H1 (cell line): ENCODE measurements around the gene DCUN1D3. TPM values are rescaled to one million over a fixed set of nuclear protein-coding genes. Genes with fewer than 3 reads are reported as not detected.

Source experiments
- CTCF ChIA-PET: fragments of 300-600 bp; sonication (Branson Sonifier 250); formaldehyde crosslinking; loops from one replicate; lab custom pipeline; 2021; ENCODE audit not compliant: partially characterized antibody; lab: Charles Lee
- POLR2A ChIA-PET: fragments of 300-600 bp; sonication (Branson Sonifier 250); formaldehyde crosslinking; loops from one replicate; lab custom pipeline; 2021; ENCODE audit warnings: inconsistent platforms; ENCODE audit not compliant: partially characterized antibody; lab: Charles Lee
- DNase-seq, 2 experiments: peaks; one replicate each; pipeline versions ENCODE4 v3.0.0 to v3.0.0-alpha.2; 2010 to 2022; ENCODE audit warnings: low spot score in 2 of 2, low read depth in 1 of 2, mixed read lengths in 1 of 2
- FAIRE-seq: peaks from 2 replicates; lab custom pipeline; 2011; peaks lifted over from hg19 to GRCh38; lab: Jason Lieb, UNC
- H2AFZ ChIP-seq: 2 replicates; pipeline ENCODE4 v1.8.1; 2012; ENCODE audit warnings: low read length, inconsistent platforms
- H2AK5ac ChIP-seq: 2 replicates; pipeline ENCODE4 v1.6.1; 2013; ENCODE audit warnings: low read depth, low read length
- H2BK120ac ChIP-seq: replicated peaks from 2 replicates; pipeline ENCODE3; 2013; ENCODE audit warnings: low read depth, low read length, inconsistent platforms
- H2BK12ac ChIP-seq: 2 replicates; pipeline ENCODE4 v1.6.1; 2013; ENCODE audit warnings: low read depth, low read length
- H2BK15ac ChIP-seq: 2 replicates; pipeline ENCODE4 v1.6.1; 2013; ENCODE audit warnings: low read length
- H2BK20ac ChIP-seq: 2 replicates; pipeline ENCODE4 v1.6.1; 2013; ENCODE audit warnings: low read length
- H2BK5ac ChIP-seq: 2 replicates; pipeline ENCODE4 v1.6.1; 2013; ENCODE audit warnings: low read depth, low read length
- H3K14ac ChIP-seq: 2 replicates; pipeline ENCODE4 v1.6.1; 2013; ENCODE audit warnings: inconsistent platforms; ENCODE audit not compliant: insufficient read length
- H3K18ac ChIP-seq: 2 replicates; pipeline ENCODE4 v1.6.1; 2013; ENCODE audit warnings: low read length; ENCODE audit errors: extremely low read depth
- H3K23ac ChIP-seq: 2 replicates; pipeline ENCODE4 v1.6.1; 2013; ENCODE audit warnings: inconsistent platforms; ENCODE audit not compliant: insufficient read length
- H3K23me2 ChIP-seq: 2 replicates; pipeline ENCODE4 v1.6.1; 2013; ENCODE audit warnings: low read depth, low read length
- H3K27ac ChIP-seq: 2 replicates; pipeline ENCODE4 v1.6.1; 2011; ENCODE audit warnings: low read depth, low read length, inconsistent platforms
- H3K27me3 ChIP-seq, 4 experiments: replicated peaks in 1 of 4; 1 replicate in 1 of 4; 2 replicates in 3 of 4; pipeline versions ENCODE4 v1.6.1 to v1.8.1; 2011 to 2013; ENCODE audit warnings: low read length in 3 of 4, mild to moderate bottlenecking in 3 of 4, inconsistent platforms in 2 of 4, mixed read lengths in 2 of 4, moderate library complexity in 1 of 4; ENCODE audit not compliant: control insufficient read depth in 3 of 4, insufficient read depth in 3 of 4; ENCODE audit errors: extremely low read depth in 1 of 4
- H3K36me3 ChIP-seq, 4 experiments: 2 replicates each; pipeline versions ENCODE4 v1.6.1 to v1.8.1; 2011 to 2013; ENCODE audit warnings: mild to moderate bottlenecking in 4 of 4, low read length in 3 of 4, moderate library complexity in 2 of 4, control low read depth in 1 of 4, inconsistent platforms in 1 of 4; ENCODE audit not compliant: insufficient read depth in 4 of 4, control insufficient read depth in 2 of 4
- H3K4ac ChIP-seq: replicated peaks from 2 replicates; pipeline ENCODE3; 2013; ENCODE audit warnings: low read length, low read depth, mixed read lengths, inconsistent platforms; ENCODE audit not compliant: insufficient read length
- H3K4me1 ChIP-seq, 4 experiments: replicated peaks in 1 of 4; 1 replicate in 1 of 4; 2 replicates in 3 of 4; pipeline versions ENCODE4 v1.6.1 to v1.8.1; 2011 to 2013; ENCODE audit warnings: low read length in 3 of 4, inconsistent platforms in 2 of 4, mixed read lengths in 1 of 4; ENCODE audit not compliant: insufficient read depth in 4 of 4, control insufficient read depth in 3 of 4
- H3K4me2 ChIP-seq, 2 experiments: 2 replicates each; pipeline versions ENCODE4 v1.6.1 to v1.8.1; 2011 to 2013; ENCODE audit warnings: low read depth in 2 of 2, low read length in 2 of 2, control low read depth in 1 of 2, inconsistent platforms in 1 of 2, mild to moderate bottlenecking in 1 of 2; ENCODE audit not compliant: insufficient read depth in 1 of 2
- H3K4me3 ChIP-seq, 4 experiments: fragments of 200-600, 300-600 bp in 1 of 4; sonication (generic), shearing (Covaris generic), sonication (Bioruptor Twin) in 1 of 4; 2 replicates each; pipeline versions ENCODE4 v1.5.1 to v1.8.1; 2011 to 2016; ENCODE audit warnings: low read length in 4 of 4, low read depth in 3 of 4, control low read depth in 2 of 4, inconsistent platforms in 2 of 4, mild to moderate bottlenecking in 2 of 4, mixed read lengths in 1 of 4, moderate library complexity in 1 of 4; ENCODE audit not compliant: insufficient read depth in 2 of 4; ENCODE audit errors: extremely low read depth in 1 of 4
- H3K56ac ChIP-seq: replicated peaks from 2 replicates; pipeline ENCODE3; 2013; ENCODE audit warnings: low read depth, mild to moderate bottlenecking, mixed read lengths, low read length, inconsistent platforms; ENCODE audit not compliant: insufficient read length
- H3K79me1 ChIP-seq: 2 replicates; pipeline ENCODE4 v1.6.1; 2013; ENCODE audit warnings: low read depth, low read length, control low read depth
- H3K79me2 ChIP-seq, 2 experiments: 2 replicates each; pipeline versions ENCODE4 v1.6.1 to v1.8.1; 2012 to 2013; ENCODE audit warnings: low read length in 2 of 2, mild to moderate bottlenecking in 2 of 2, inconsistent platforms in 1 of 2; ENCODE audit not compliant: insufficient read depth in 2 of 2, control insufficient read depth in 1 of 2
- H3K9ac ChIP-seq, 4 experiments: replicated peaks in 1 of 4; 1 replicate in 1 of 4; 2 replicates in 3 of 4; pipeline versions ENCODE4 v1.6.1 to v1.8.1; 2011 to 2013; ENCODE audit warnings: low read depth in 3 of 4, low read length in 3 of 4, control low read depth in 2 of 4, mild to moderate bottlenecking in 2 of 4, moderate library complexity in 2 of 4, inconsistent platforms in 1 of 4; ENCODE audit errors: extremely low read depth in 1 of 4
- H3K9me3 ChIP-seq, 2 experiments: 2 replicates each; pipeline versions ENCODE4 v1.6.1 to v1.8.1; 2012 to 2013; ENCODE audit warnings: mild to moderate bottlenecking in 2 of 2, moderate library complexity in 2 of 2, control low read depth in 1 of 2, inconsistent platforms in 1 of 2, low read depth in 1 of 2, low read length in 1 of 2, mixed read lengths in 1 of 2; ENCODE audit not compliant: insufficient read depth in 2 of 2
- H4K20me1 ChIP-seq, 2 experiments: replicated peaks in 1 of 2; 2 replicates each; pipeline versions ENCODE3 to v1.8.1; 2011 to 2013; ENCODE audit warnings: inconsistent platforms in 2 of 2, low read length in 2 of 2, mild to moderate bottlenecking in 1 of 2; ENCODE audit not compliant: insufficient read depth in 2 of 2, control insufficient read depth in 1 of 2
- H4K5ac ChIP-seq: 2 replicates; pipeline ENCODE4 v1.6.1; 2013; ENCODE audit warnings: low read length, low read depth, mixed read lengths, inconsistent platforms; ENCODE audit not compliant: insufficient read length
- H4K8ac ChIP-seq: 2 replicates; pipeline ENCODE4 v1.8.0; 2013; ENCODE audit warnings: mild to moderate bottlenecking, moderate library complexity, low read length, inconsistent platforms; ENCODE audit not compliant: insufficient read depth; ENCODE audit errors: extremely low read depth
- H4K91ac ChIP-seq: replicated peaks from 2 replicates; pipeline ENCODE3; 2013; ENCODE audit warnings: low read length, mixed read lengths, inconsistent platforms; ENCODE audit not compliant: insufficient read length
- BCL11A ChIP-seq, 2 experiments: IDR thresholded peaks; one replicate each; pipeline ENCODE4 v1.6.1; 2011; ENCODE audit warnings: low read depth in 2 of 2, low read length in 2 of 2, mild to moderate bottlenecking in 2 of 2
- E2F6 ChIP-seq: IDR thresholded peaks from 2 replicates; pipeline ENCODE4 v1.6.1; 2012; ENCODE audit warnings: inconsistent platforms
- FOSL1 ChIP-seq: IDR thresholded peaks from 2 replicates; pipeline ENCODE4 v1.6.1; 2011; ENCODE audit warnings: mild to moderate bottlenecking, low read depth, low read length, moderate library complexity; ENCODE audit not compliant: insufficient read depth
- JUN ChIP-seq: IDR thresholded peaks from 2 replicates; pipeline ENCODE4 v1.6.1; 2011; ENCODE audit warnings: low read depth, mild to moderate bottlenecking, improper control_type of control experiment, low read length
- POU5F1 ChIP-seq: IDR thresholded peaks from 2 replicates; pipeline ENCODE4 v1.6.1; 2011; ENCODE audit warnings: low read depth, mild to moderate bottlenecking, low read length, moderate library complexity
- SIN3A ChIP-seq, 2 experiments: IDR thresholded peaks in 1 of 2; conservative IDR thresholded peaks in 1 of 2; 2 replicates each; pipeline ENCODE4 v1.6.1; 2011 to 2012; ENCODE audit warnings: low read length in 2 of 2, improper control_type of control experiment in 1 of 2, low read depth in 1 of 2, mild to moderate bottlenecking in 1 of 2
- SUZ12 ChIP-seq: fragments of 200-600 bp; sonication (generic); IDR thresholded peaks from 2 replicates; pipeline ENCODE4 v1.6.1; 2012; ENCODE audit warnings: mild to moderate bottlenecking, inconsistent platforms, low read length, moderate library complexity, mixed read lengths
- TAF1 ChIP-seq: IDR thresholded peaks from 2 replicates; pipeline ENCODE4 v1.6.1; 2011; ENCODE audit warnings: mild to moderate bottlenecking, low read depth, low read length
- ZNF274 ChIP-seq: IDR thresholded peaks from 2 replicates; pipeline ENCODE4 v1.7.0; 2012; ENCODE audit warnings: low read length, borderline replicate concordance; ENCODE audit errors: extremely low read depth
- WGBS, 2 experiments: shearing (Covaris generic) in 1 of 2; methylation state at CpG; one replicate each; pipeline versions ENCODE4 v1.1.6 to v1.1.7; 2013 to 2015; ENCODE audit warnings: low lambda C conversion rate in 2 of 2, mixed read lengths in 2 of 2, inconsistent platforms in 1 of 2, low coverage in 1 of 2, missing lambda C conversion rate in 1 of 2; ENCODE audit not compliant: insufficient replicate concordance in 2 of 2, insufficient coverage in 1 of 2, insufficient read length in 1 of 2; ENCODE audit errors: extremely low coverage in 1 of 2, missing lambda C conversion rate in 1 of 2; 5-methylcytosine and 5-hydroxymethylcytosine counted together
- polyA plus RNA-seq, 7 experiments: library from polyadenylated mRNA; depleted of rRNA in 3 of 7; stranded (reverse) in 5 of 7; unstranded in 2 of 7; fragments of >200 nt in 5 of 7; fragments of 200-250 nt in 2 of 7; gene quantifications; 1 replicate in 5 of 7; 2 replicates in 1 of 7; 4 replicates in 1 of 7; pipeline versions ENCODE4 v1.2.1 to v1.2.3, GENCODE V29; 2011 to 2013; ENCODE audit warnings: missing spikeins in 2 of 7, mixed read lengths in 2 of 7
- total RNA-seq: library from RNA; stranded (reverse); fragmentation: NEBNext Ultra II Directional; extraction: Animal tissue kit (Norgen Biotek cat#: 25700); gene quantifications from 2 replicates; pipeline ENCODE4 v1.2.1, GENCODE V29; 2021

Gene DCUN1D3
- total and polyA plus RNA-seq, 2 of the 8 experiments (the other 6 are each of a cell fraction or from before 2014, with no cell fraction given), result 3.5 to 18.2 TPM

- DNase-seq, result no peak
- Histone ChIP-seq H3K14ac (no peak overlapping the region), H3K23ac (no peak overlapping the region), H3K36me3 (peaks cover 0 to 5% (median 0%) of the 10 kb centered on the region in 4 experiments; a peak in 1 of 8 replicates), H4K8ac (no peak overlapping the region), H3K4me2 (no peak overlapping the region), H4K5ac (no peak overlapping the region), H2BK5ac (no peak overlapping the region), H3K18ac (no peak overlapping the region), H3K27me3 (no peaks in the 10 kb centered on the region; a peak in 1 of 7 replicates), H3K9ac (no peak overlapping the region), H3K4ac (no peak overlapping the region), H4K91ac (no peak overlapping the region), H2BK20ac (no peak overlapping the region), H3K9me3 (no peaks in the 10 kb centered on the region), H3K79me1 (no peaks in the 10 kb centered on the region; the same call in 1 of the 2 replicates), H2BK15ac (no peak overlapping the region), H2AK5ac (no peak overlapping the region), H2BK120ac (no peak overlapping the region), H2BK12ac (no peak overlapping the region), H3K4me1 (peaks cover 0 to 9% (median 3%) of the 10 kb centered on the region in 4 experiments; a peak in 3 of 7 replicates), H3K27ac (no peak overlapping the region), H2AFZ (no peak overlapping the region), H3K56ac (no peak overlapping the region), H4K20me1 (no peaks in the 10 kb centered on the region), H3K79me2 (peaks cover 4 to 34% of the 10 kb centered on the region in 2 experiments; a peak in 2 of 4 replicates), H3K23me2 (peaks cover 6% of the 10 kb centered on the region; the same call in 1 of the 2 replicates), H3K4me3 (no peak overlapping the region)
- FAIRE-seq, result no peak
- 87% methylated on average over 5 of the region's 5 CpGs; no CpG with 5 or more reads in 1 of the 2 experiments for WGBS, 2 experiments
- CTCF ChIA-PET, result interaction anchor here (0.8 to 1.9 kb wide), 4 partner anchors 13 to 98 kb away, joined by 3 to 4 read pairs (median 4); no protein-coding TSS in a partner anchor
- POLR2A ChIA-PET, result interaction anchor here (0.8 to 1.3 kb wide), 2 partner anchors 18 to 28 kb away, joined by 3 read pairs; no protein-coding TSS in a partner anchor
- TF ChIP-seq JUN (no peak), BCL11A (IDR thresholded peaks at IDR 0.05; ENCODE audit: low read depth in 2 of 2, low read length in 2 of 2) (no peak), TAF1 (no peak), POU5F1 (no peak), SUZ12 (no peak), E2F6 (no peak), SIN3A (conservative IDR thresholded peaks at IDR 0.05 in 1 of 2, IDR thresholded peaks at IDR 0.05 in 1 of 2; ENCODE audit: low read depth in 1 of 2, low read length in 2 of 2) (no peak), ZNF274 (no peak), FOSL1 (no peak)
Measured at GRCh38 chr16:20903116-20903898, 3.1 kb upstream of the DCUN1D3 start.
